Colon (tissue), 2 donors: ENCODE measurements around the gene MRPS18A.

ENCODE experiments used
- FAIRE-seq: peaks from 2 replicates; lab custom pipeline; 2012; peaks lifted over from hg19 to GRCh38; lab: Jason Lieb, UNC
- donor health status: control.
- donor health status: control.

Gene MRPS18A

GRCh38 chr6:43698584-43699349 lies 11.2 kb upstream of the MRPS18A start:
- no peak for FAIRE-seq

DNA sequence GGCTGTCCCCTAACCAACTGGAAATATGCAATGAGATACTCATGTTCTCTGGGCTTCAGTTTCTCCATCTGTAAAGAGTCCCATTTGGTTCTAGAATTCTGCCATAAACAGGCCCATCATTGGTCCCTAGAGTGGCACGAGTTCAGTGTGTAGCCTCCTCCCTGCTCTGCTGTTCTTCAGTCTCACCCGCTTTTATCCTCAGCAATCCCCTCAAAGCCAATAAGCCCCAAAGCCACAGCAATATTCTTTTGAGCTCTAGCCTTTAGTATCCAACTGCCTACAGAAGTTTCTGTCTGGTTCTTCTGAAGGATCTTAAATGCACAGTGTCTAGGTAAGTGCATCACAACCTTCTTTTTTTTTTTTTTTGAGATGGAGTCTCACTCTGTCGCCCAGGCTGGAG lies 9.8 kb upstream of the MRPS18A start:
- FAIRE-seq: no peak

- FAIRE-seq: no peak
These were observed 8.3 kb upstream of the MRPS18A start for GRCh38 chr6:43695967-43696291.

- FAIRE-seq: no peak
These were observed 7.8 kb upstream of the MRPS18A start for GRCh38 chr6:43695215-43695966.

GRCh38 chr6:43689421-43689820 lies 1.8 kb upstream of the MRPS18A start:
- no peak for FAIRE-seq

DNA sequence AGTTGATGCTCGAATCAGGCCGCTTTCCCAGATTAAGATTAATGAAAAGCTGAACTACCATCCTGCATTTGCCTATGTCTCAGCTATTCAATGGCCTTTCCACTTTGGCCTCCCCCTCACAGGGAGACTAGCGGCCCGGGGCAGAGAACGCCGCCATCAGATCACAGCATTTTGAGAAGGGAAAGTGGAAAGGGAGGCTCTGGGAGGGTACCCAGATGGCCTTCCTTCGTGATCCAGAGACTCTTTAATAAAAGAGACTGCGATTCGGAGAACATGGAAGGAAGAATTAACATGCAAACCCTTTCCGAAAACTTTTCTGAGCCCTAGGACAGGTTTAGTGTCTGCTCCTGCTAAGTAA lies 533 bp downstream of the MRPS18A start:
- FAIRE-seq: no peak

- no peak for FAIRE-seq
These were observed 3.7 kb downstream of the MRPS18A start for GRCh38 chr6:43683708-43684455.

DNA sequence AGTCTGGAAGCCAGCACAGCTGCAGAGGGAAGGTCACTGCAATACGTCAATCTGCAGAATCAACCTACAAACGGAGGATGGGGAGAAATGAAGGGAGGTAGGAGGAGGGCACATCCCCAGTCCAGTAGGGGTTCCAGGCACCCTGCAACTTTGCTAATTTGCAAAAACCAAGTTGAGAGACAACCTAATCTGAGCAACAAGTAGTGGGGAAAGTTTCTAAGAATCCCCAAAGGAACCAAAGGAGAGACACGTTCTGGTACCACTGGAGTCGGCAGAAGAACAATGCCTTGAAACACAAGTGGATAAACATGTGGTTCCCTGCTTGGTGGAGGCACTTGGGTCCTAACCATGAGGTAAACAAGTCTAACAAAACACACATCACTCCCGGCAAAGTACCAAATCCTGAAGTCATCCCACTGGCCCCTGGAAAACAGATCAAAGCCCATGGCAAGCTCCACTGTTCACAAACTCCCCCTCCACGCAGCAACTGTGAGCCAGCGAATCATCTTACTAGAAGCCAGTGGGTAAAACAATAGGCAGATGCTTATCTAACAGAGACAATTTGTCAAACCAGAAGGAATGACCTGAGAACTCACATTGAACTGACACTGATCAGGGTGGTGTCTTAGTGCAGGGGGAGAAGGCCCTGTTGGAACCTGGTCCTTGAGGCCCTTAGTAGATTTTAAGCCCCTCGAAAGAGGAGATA lies 4.7 kb downstream of the MRPS18A start:
- FAIRE-seq: no peak

DNA sequence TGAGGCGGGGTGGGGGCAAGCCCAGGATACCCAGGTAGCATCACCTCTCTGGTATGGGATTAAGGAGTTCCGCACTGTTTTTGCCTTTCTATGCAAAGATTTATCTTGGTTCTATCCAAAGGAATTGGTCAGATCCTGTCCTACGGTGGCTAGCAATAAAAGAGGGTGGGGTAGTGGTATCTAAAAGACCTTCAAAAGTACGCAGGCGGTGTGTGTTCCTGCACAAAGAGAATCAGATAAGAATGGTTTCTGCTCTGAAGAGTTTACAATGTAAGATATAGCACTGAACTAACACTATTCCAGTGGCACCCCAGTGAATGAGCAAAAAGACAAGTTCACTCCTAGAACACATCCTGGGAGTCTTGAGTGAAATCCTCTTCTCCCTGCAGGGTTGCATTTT lies 6.3 kb downstream of the MRPS18A start:
- no peak for FAIRE-seq

GRCh38 chr6:43680308-43681200 lies 7.0 kb downstream of the MRPS18A start:
- FAIRE-seq: no peak

DNA sequence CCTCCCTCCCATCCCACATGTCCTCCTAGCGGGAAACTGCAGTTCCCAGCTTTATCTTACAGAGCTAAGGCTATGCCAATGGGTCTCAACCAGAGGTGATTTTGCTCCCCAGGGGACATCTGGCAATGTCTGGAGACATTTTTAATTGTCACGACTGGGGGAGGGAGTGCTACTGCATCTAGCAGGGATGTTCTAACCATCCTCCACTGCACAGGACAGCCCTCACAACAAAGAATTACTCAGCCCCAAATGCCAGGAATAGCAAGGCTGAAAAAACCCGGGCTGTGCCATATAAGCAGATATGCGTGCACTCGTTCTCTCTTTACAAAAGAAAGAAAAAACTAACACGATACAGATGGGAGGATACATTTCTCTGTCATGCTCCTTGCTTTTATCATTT lies 8.5 kb downstream of the MRPS18A start:
- FAIRE-seq: no peak

DNA sequence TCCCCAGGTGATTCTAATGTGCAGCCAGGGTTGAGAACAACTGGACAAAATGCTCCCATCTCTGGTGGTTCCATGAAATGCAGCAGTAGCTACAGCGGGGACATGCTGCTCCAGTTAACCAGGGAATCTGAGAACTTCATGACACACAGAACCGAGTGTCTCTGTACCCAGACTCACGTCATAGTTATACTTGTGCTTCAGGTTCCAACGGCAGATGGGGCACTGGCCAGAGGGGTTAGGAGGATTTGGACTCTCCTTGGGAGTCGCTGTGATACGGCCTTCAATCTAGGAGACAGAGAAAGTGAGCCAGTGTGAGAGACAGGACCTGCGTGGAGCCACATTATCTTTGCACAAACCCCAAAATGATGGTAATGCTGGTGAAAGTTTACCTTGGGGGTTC lies 9.2 kb downstream of the MRPS18A start:
- FAIRE-seq: no peak

GRCh38 chr6:43677759-43678158 lies 9.8 kb downstream of the MRPS18A start:
- no peak for FAIRE-seq

DNA sequence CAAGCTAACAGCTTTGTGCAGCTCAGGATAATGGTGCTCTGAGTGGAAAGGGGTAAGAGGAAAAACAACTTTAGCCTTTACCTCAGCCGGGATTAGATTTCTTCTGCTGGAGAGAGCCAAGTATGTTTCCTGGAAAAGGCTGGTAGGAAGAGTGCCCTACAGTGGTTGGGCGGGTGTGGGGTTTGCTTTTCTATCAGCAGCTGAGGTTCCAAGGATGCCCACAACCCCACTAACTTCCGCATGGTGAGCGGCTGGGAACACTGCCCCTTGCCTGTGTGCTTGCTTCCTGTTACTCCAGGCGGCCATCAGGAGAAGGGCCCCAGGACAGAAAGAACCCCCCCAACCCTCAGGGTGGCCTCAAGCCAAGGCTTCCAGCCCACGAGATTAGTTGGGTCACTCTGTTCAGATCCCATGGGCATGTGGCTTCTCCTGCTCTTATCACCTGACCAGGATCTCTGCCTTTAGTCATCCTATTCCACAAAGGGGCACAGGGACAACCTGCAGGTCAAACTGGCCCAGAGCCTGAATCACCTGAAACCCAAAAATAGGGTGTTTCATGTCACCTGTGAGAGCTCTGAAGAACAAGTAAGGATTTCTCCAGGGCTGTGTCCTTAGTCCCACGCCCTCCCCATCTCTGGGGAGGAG lies 10.5 kb downstream of the MRPS18A start:
- no peak for FAIRE-seq

DNA sequence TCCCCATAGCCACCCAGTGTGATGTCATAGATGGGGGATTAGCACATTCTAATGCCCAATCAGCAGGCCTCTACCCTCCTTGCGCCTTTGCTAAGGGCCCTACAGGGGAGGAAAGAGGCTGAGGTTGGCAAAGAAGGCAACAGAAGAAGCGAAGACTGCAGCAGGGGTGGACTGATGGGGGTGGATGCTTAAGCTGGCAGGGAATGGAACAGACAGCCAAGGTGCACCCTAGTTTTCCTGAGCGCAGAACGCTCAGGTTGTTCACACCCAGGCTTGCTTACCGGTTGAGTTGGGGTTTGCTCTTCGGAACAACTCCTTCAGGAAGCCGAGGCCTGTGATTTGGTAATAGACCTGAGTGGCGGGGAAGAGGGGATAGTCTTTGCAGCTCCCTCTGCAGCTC lies 12.7 kb downstream of the MRPS18A start:
- FAIRE-seq: no peak

DNA sequence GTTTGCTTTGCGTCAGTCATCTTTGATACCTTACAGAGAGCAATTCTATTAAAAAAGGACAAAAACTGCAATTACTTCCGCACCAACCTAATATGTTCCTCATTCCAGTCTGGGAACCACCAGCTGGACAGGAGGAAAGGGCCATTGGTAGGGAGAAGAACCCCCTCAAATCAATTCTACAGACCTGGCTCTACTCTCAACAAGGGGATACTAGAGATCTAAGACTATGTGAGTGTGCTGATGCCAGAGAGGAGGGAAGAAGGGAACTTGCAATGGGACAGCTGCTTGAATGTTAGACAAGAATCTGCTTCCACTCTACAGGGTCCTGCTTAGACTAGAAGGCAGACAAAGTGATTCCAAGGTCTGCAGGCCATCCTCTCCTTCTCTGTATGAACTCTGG lies 13.3 kb downstream of the MRPS18A start:
- no peak for FAIRE-seq

- no peak for FAIRE-seq
These were observed 14.0 kb downstream of the MRPS18A start for GRCh38 chr6:43673444-43674084.

DNA sequence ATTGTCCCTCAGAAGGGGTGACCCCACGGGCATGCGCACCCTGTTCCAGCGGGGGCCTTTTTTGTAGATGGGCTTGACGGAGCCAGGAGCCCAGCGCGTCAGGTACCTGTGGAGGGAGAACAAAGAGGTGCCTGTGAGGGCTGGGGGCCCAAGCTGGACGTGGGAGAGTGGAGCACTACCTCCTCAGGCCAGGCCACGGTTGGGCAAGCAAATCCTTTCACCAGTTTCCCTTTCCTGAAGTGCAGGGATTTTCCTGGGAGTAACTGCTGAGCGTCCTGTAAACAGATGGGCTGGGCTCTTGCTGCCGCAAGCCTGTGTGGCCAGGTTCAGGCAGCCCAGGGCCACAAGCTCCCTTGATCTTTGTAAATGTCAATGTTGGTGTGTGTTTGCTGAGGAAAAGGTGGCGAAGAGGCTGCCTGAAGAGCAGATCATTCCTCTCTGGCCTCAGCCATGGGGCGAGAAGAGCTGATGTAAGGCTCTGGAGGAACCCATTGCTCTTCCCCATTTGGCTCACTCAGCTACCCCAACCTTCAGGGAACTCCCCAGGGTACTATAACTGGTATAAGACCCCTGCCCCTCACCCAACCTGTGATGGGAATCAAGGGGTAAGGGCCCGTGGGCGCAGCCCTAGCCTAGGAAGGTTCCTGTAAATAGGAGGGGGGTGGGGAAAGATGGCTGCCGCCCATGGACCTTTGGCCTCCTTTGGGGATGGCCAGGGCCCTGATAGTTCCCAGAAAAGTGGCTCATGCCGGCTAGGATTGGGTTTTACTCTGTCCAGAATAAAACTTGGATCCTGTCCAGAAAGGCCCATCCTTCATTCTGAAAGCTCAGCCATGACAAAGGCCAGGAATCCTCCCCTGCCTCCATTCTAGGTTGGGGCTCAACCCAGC lies 15.5 kb downstream of the MRPS18A start:
- no peak for FAIRE-seq

GRCh38 chr6:43671011-43671800 lies 16.4 kb downstream of the MRPS18A start:
- no peak for FAIRE-seq
